ENCODE measurements around the gene CMAS. TPM values are rescaled to one million over a fixed set of nuclear protein-coding genes. Genes with fewer than 3 reads are reported as not detected.

CMAS gene
- total and polyA plus RNA-seq, 2 donors (not counting 3 experiments of a cell fraction or from before 2014, with no cell fraction given) = 8.5 to 35.4 TPM

DNA sequence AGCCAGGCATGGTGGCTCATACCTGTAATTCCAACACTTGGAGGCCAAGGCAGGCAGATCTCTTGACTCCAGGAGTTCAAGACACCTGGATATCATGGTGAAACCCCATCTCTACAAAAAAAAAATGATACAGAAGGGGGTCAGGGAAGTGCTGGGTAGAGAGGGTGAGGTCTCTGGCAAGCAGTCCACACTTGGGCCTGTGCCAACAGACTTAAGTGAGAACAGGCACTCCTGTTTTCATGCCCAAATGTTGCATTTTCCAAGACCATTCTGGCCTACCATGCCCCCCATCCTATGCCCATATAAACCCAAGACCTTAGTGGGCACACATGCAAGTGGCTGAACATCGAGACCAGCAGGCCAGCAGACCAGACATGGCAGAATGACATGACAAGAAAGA lies 16.0 kb upstream of the CMAS start:
- H3K9ac ChIP-seq (replicated peaks; ENCODE audit: extremely low read depth, insufficient read depth, low read length) = no peak overlapping the region
- no peak overlapping the region for H3K27ac ChIP-seq (ENCODE audit: insufficient read depth, low read depth, low read length)
- dilution Hi-C loops (cut with MboI; ENCODE audit: extremely low pct_ligation_motif_present, low sequenced_read_pairs) (no loop called here), intact Hi-C loops (cut with micrococcal nuclease) (no loop called here)
- no peaks in the 10 kb centered on the region for H3K79me2 ChIP-seq (ENCODE audit: control insufficient read depth, insufficient read depth, low read length)
- ChIA-PET CTCF (no interaction called here), POLR2A (no interaction called here)
- no peaks in the 10 kb centered on the region for H3K36me3 ChIP-seq (ENCODE audit: control insufficient read depth in 2 of 2, extremely low read depth in 1 of 2, insufficient read depth in 2 of 2, low read length in 2 of 2)
- H3K27me3 ChIP-seq (ENCODE audit: control insufficient read depth in 2 of 2, insufficient read depth in 2 of 2, low read length in 2 of 2) = no peaks in the 10 kb centered on the region
- no peak overlapping the region for H2AFZ ChIP-seq (ENCODE audit: low read depth, low read length)
- BruUV-seq (replicated peaks) = no TSS peak
- peaks cover 3% of the 10 kb centered on the region for H3K4me1 ChIP-seq (ENCODE audit: control insufficient read depth, extremely low read depth, insufficient read depth, low read length)
- H3K9me3 ChIP-seq (replicated peaks; ENCODE audit: control insufficient read depth, insufficient read depth, low read length) = no peaks in the 10 kb centered on the region
- no peak for DNase-seq (ENCODE audit: low read depth, low spot score)
- no peak for FAIRE-seq
- H3K4me2 ChIP-seq (ENCODE audit: insufficient read depth, low read length) = no peak overlapping the region
- H4K20me1 ChIP-seq (replicated peaks; ENCODE audit: control insufficient read depth, extremely low read depth, insufficient read depth, low read length) = no peaks in the 10 kb centered on the region
- no peak overlapping the region for H3K4me3 ChIP-seq (replicated peaks in 1 of 3; ENCODE audit: insufficient read depth in 1 of 3, low read depth in 1 of 3, low read length in 3 of 3)
- no peaks in the 10 kb centered on the region for H3K9me1 ChIP-seq (replicated peaks; ENCODE audit: control insufficient read depth, extremely low read depth, insufficient read depth, low read length)
- no peak for TF ChIP-seq POLR2A (IDR thresholded peaks at IDR 0.05; ENCODE audit: low read depth, low read length)

DNA sequence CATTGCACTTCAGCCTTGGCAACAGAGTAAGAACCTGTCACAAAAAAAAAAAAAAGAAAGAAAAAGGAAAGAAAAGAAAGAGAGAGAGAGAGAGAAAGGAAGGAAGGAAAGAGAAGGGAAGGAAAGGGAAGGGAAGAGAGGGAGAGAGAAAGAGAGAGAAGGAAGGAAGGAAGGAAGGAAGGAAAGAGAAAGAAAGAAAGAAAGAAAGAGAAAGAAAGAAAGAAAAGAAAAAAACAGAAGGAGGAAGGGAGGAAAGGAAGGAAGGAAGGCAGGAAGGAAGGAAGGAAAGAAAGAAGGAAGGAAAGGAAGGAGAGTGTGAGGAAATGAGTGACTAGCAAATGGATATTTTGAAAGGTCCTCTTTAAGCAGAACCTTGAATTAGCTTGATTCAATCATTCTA lies 13.3 kb upstream of the CMAS start:
- intact Hi-C loops (cut with micrococcal nuclease) (no loop called here), dilution Hi-C loops (cut with MboI; ENCODE audit: extremely low pct_ligation_motif_present, low sequenced_read_pairs) (no loop called here)
- TF ChIP-seq POLR2A (IDR thresholded peaks at IDR 0.05; ENCODE audit: low read depth, low read length) = no peak
- no peak for TF ChIP-seq EZH2 (IDR thresholded peaks at IDR 0.05; ENCODE audit: borderline replicate concordance, low read depth, low read length, severe bottlenecking)
- no peak for TF ChIP-seq MAX (IDR thresholded peaks at IDR 0.05; ENCODE audit: insufficient read depth, insufficient read length)
- no peak for TF ChIP-seq CTCF (IDR thresholded peaks at IDR 0.05; ENCODE audit: extremely low read depth in 1 of 2, insufficient read depth in 1 of 2, low read depth in 1 of 2, low read length in 2 of 2)
- no peak for TF ChIP-seq POLR2AphosphoS5 (IDR thresholded peaks at IDR 0.05; ENCODE audit: insufficient read depth, low read depth, low read length)
- no peak for TF ChIP-seq MYC (IDR thresholded peaks at IDR 0.05; ENCODE audit: low read depth, low read length)
- no peak for TF ChIP-seq FOS (IDR thresholded peaks at IDR 0.05; ENCODE audit: borderline replicate concordance, insufficient read depth, low read length)
- no peak for TF ChIP-seq JUN (IDR thresholded peaks at IDR 0.05; ENCODE audit: borderline replicate concordance, insufficient read depth, insufficient read length, low read depth)
- TF ChIP-seq GATA2 (IDR thresholded peaks at IDR 0.05; ENCODE audit: insufficient read depth, insufficient read length, low read depth, low read length) = no peak
- H3K9me1 ChIP-seq (replicated peaks; ENCODE audit: control insufficient read depth, extremely low read depth, insufficient read depth, low read length) = no peaks in the 10 kb centered on the region
- no TSS peak for BruUV-seq (replicated peaks)
- no peak for FAIRE-seq
- no peak overlapping the region for H3K27ac ChIP-seq (ENCODE audit: insufficient read depth, low read depth, low read length)
- no peak overlapping the region for H3K4me2 ChIP-seq (ENCODE audit: insufficient read depth, low read length)
- no peaks in the 10 kb centered on the region for H3K27me3 ChIP-seq (ENCODE audit: control insufficient read depth in 2 of 2, insufficient read depth in 2 of 2, low read length in 2 of 2)
- POLR2A ChIA-PET = no interaction called here
- peaks cover 4% of the 10 kb centered on the region for H3K4me1 ChIP-seq (ENCODE audit: control insufficient read depth, extremely low read depth, insufficient read depth, low read length)
- no peak for DNase-seq (ENCODE audit: low read depth, low spot score)
- H3K9me3 ChIP-seq (replicated peaks; ENCODE audit: control insufficient read depth, insufficient read depth, low read length) = no peaks in the 10 kb centered on the region
- CTCF ChIA-PET = interaction anchor here (1.6 kb wide), 1 partner anchor 14 kb away, joined by 4 read pairs; the partner anchor contains the start of gene CMAS
- H3K4me3 ChIP-seq (replicated peaks in 1 of 3; ENCODE audit: insufficient read depth in 1 of 3, low read depth in 1 of 3, low read length in 3 of 3) = no peak overlapping the region
- no peak overlapping the region for H3K9ac ChIP-seq (replicated peaks; ENCODE audit: extremely low read depth, insufficient read depth, low read length)
- H4K20me1 ChIP-seq (replicated peaks; ENCODE audit: control insufficient read depth, extremely low read depth, insufficient read depth, low read length) = no peaks in the 10 kb centered on the region
- no peak overlapping the region for H2AFZ ChIP-seq (ENCODE audit: low read depth, low read length)
- H3K79me2 ChIP-seq (ENCODE audit: control insufficient read depth, insufficient read depth, low read length) = no peaks in the 10 kb centered on the region
- H3K36me3 ChIP-seq (ENCODE audit: control insufficient read depth in 2 of 2, extremely low read depth in 1 of 2, insufficient read depth in 2 of 2, low read length in 2 of 2) = no peaks in the 10 kb centered on the region

All from endothelial cell of umbilical vein (primary cell).